Brain microvascular endothelial cell (primary cell): ENCODE measurements around the gene PGLYRP4.

ENCODE experiments used
- DNase-seq: peaks from one replicate; pipeline ENCODE4 v3.0.0-alpha.2; 2020
- H3K27ac ChIP-seq: fragments of 250-450 bp; sonication (Bioruptor Pico); 2 replicates; pipeline ENCODE4 v1.5.1; 2020; ENCODE audit warnings: mild to moderate bottlenecking, moderate library complexity
- H3K27me3 ChIP-seq: fragments of 250-450 bp; sonication (Bioruptor Pico); replicated peaks from 2 replicates; pipeline ENCODE4 v1.5.1; 2020; ENCODE audit warnings: mild to moderate bottlenecking
- H3K36me3 ChIP-seq: fragments of 250-450 bp; sonication (Bioruptor Pico); replicated peaks from 2 replicates; pipeline ENCODE4 v1.5.1; 2020; ENCODE audit warnings: mild to moderate bottlenecking
- H3K4me3 ChIP-seq: 2 replicates; pipeline ENCODE4 v1.5.1; 2011; ENCODE audit warnings: low read depth, mild to moderate bottlenecking, control low read depth, low read length, moderate library complexity
- in situ Hi-C: cut with HindIII; loops from 2 replicates; pipeline ENCODE4 v1.10.0; 2017; ENCODE audit warnings: low sequenced_read_pairs, low pct_ligation_motif_present
- TF ChIP-seq, protein P1 (sequence below): IDR thresholded peaks from 2 replicates; pipeline ENCODE4 v1.5.1; 2011; ENCODE audit warnings: low read depth, mild to moderate bottlenecking, moderate library complexity, low read length, control low read depth, inconsistent platforms; ENCODE audit errors: missing control alignments

The PGLYRP4 gene

DNA sequence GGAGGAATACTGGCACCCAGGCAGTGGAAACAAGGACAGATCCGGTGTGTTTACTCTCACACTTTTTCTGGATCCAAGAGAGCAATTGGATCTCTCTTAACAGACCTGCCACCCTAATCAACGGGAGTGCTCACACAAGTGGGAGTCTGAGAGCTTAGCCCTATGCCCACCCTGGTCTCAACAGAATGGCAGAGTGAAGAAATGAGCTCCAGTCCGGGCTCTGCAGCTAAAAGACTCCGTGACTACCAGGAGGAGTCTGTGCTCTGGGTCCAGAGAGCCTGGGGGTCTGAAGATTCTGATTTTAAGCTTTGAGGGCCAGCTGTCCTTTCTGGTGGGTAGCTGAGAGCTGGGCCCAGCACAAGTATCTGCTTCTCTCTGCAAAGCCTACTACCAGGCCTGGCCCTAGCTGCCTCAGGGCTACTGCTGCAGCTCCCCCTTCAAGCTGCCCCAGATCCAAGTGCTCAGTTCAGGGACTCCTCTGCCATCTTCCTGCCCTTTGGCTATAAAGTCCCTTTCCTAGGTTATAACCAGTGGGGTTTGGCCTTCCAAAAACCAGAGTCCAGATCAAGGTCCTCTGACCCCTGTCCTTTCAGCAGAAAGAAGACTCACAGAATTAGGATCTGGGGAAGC lies 13.0 kb upstream of the PGLYRP4 start:
- H3K27me3 ChIP-seq: peaks cover 3% of the 10 kb centered on the region
- in situ Hi-C loops: loop anchor here (25.0 kb wide), 1 partner anchor 126 kb away; no protein-coding TSS in a partner anchor
- TF ChIP-seq, protein P1, sequence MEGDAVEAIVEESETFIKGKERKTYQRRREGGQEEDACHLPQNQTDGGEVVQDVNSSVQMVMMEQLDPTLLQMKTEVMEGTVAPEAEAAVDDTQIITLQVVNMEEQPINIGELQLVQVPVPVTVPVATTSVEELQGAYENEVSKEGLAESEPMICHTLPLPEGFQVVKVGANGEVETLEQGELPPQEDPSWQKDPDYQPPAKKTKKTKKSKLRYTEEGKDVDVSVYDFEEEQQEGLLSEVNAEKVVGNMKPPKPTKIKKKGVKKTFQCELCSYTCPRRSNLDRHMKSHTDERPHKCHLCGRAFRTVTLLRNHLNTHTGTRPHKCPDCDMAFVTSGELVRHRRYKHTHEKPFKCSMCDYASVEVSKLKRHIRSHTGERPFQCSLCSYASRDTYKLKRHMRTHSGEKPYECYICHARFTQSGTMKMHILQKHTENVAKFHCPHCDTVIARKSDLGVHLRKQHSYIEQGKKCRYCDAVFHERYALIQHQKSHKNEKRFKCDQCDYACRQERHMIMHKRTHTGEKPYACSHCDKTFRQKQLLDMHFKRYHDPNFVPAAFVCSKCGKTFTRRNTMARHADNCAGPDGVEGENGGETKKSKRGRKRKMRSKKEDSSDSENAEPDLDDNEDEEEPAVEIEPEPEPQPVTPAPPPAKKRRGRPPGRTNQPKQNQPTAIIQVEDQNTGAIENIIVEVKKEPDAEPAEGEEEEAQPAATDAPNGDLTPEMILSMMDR: no peak

DNA sequence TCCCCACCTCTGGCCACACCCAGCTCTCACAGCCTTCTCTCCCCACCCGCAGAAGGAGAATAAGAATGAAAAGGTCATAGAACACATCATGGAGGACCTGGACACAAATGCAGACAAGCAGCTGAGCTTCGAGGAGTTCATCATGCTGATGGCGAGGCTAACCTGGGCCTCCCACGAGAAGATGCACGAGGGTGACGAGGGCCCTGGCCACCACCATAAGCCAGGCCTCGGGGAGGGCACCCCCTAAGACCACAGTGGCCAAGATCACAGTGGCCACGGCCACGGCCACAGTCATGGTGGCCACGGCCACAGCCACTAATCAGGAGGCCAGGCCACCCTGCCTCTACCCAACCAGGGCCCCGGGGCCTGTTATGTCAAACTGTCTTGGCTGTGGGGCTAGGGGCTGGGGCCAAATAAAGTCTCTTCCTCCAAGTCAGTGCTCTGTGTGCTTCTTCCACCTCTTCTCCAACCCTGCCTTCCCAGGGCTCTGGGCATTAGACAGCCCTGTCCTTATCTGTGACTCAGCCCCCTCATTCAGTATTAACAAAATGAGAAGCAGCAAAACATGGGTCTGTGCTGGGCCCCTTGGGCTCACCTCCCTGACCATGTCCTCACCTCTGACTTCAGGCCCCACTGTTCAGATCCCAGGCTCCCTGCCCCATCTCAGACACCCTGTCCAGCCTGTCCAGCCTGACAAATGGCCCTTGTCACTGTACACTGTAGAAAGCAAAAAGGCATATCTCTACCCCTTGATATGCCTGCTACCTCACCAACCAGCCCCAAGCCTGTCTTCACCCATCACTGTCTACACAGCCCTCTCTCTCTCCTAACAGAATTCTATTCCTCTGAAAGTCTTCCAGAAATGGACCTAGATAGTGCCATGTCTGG lies 12.2 kb upstream of the PGLYRP4 start:
- Histone ChIP-seq H3K36me3 (no peaks in the 10 kb centered on the region), H3K4me3 (no peak overlapping the region), H3K27me3 (peaks cover 3% of the 10 kb centered on the region), H3K27ac (no peak overlapping the region)
- TF ChIP-seq, protein P1: no peak
- no peak for DNase-seq
- in situ Hi-C loops: loop anchor here (25.0 kb wide), 1 partner anchor 126 kb away; no protein-coding TSS in a partner anchor

More for the DNA sequence above, 13.0 kb upstream of the PGLYRP4 start:
- Histone ChIP-seq H3K27ac (no peak overlapping the region), H3K4me3 (no peak overlapping the region), H3K36me3 (no peaks in the 10 kb centered on the region)
- DNase-seq: no peak

DNA sequence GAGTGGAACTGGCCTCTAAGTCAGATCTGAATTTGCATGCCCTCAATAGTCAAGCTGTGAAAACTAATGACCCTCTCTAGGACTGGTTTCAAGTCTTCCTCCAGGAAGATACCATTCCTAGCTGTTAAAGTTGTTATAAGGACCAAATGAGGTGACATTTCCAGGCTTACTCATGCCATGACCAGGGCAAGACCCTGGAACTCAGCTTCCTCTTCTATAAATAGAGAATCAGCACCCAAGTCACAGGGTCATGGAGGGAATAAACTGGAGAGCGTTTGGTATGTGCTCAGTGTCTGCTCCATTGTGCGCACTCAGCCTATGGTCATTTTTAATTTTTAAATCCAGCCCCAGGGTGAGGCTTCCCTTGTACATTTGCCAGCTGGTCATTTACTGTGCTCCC lies 11.5 kb upstream of the PGLYRP4 start:
- DNase-seq: no peak
- peaks cover 3% of the 10 kb centered on the region for H3K27me3 ChIP-seq
- no peak overlapping the region for H3K27ac ChIP-seq
- no peaks in the 10 kb centered on the region for H3K36me3 ChIP-seq
- H3K4me3 ChIP-seq: no peak overlapping the region
- in situ Hi-C loops: loop anchor here (25.0 kb wide), 1 partner anchor 127 kb away; no protein-coding TSS in a partner anchor
- TF ChIP-seq, protein P1: no peak

DNA sequence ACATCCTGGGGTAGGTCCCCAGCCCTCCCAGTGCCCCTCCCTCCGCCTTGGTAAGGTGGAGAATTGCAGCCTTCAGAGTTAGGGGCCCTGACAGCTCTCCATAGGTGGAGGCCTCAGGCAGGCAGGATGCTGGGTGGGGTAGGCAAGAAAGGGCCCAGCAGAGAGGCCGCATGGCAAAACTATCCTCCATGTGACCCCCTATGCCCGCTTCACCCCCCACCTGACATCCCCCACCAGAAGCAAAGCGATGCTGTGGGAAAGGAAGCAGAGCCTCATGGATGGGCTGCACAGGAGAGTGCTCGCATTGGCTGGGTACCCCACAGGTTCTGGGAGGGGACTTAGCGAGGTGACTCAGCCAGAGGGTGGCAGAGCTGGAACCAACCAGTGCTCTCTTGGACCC lies 10.6 kb upstream of the PGLYRP4 start:
- TF ChIP-seq, protein P1: no peak
- in situ Hi-C loops: loop anchor here (25.0 kb wide), 1 partner anchor 128 kb away; no protein-coding TSS in a partner anchor
- Histone ChIP-seq H3K27me3 (peaks cover 3% of the 10 kb centered on the region), H3K27ac (no peak overlapping the region), H3K4me3 (no peak overlapping the region), H3K36me3 (no peaks in the 10 kb centered on the region)
- DNase-seq: no peak

DNA sequence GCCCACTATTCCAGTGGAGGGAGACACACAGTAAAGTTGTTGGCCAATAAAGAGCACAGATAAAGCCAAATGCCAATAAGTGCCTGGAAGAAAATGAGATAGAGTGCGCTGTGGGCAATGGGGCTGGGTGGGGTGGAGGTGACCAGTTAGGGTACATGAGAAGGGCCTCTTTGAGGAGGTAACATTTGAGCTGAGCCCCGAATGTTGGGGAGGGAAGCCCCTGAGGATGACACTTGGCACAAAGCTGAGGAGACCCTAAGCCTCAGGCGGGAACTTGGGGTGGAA lies 10.0 kb upstream of the PGLYRP4 start:
- Histone ChIP-seq H3K36me3 (no peaks in the 10 kb centered on the region), H3K4me3 (no peak overlapping the region), H3K27ac (no peak overlapping the region), H3K27me3 (peaks cover 3% of the 10 kb centered on the region)
- in situ Hi-C loops: loop anchor here (25.0 kb wide), 1 partner anchor 129 kb away; no protein-coding TSS in a partner anchor
- TF ChIP-seq, protein P1: no peak
- no peak for DNase-seq
